ENCODE results near the gene DIDO1. TPM values are rescaled to one million over a fixed set of nuclear protein-coding genes. Genes with fewer than 3 reads are reported as not detected.

The DIDO1 gene
- total RNA-seq, 1 donor from 2014 or later = 58.1 TPM

DNA sequence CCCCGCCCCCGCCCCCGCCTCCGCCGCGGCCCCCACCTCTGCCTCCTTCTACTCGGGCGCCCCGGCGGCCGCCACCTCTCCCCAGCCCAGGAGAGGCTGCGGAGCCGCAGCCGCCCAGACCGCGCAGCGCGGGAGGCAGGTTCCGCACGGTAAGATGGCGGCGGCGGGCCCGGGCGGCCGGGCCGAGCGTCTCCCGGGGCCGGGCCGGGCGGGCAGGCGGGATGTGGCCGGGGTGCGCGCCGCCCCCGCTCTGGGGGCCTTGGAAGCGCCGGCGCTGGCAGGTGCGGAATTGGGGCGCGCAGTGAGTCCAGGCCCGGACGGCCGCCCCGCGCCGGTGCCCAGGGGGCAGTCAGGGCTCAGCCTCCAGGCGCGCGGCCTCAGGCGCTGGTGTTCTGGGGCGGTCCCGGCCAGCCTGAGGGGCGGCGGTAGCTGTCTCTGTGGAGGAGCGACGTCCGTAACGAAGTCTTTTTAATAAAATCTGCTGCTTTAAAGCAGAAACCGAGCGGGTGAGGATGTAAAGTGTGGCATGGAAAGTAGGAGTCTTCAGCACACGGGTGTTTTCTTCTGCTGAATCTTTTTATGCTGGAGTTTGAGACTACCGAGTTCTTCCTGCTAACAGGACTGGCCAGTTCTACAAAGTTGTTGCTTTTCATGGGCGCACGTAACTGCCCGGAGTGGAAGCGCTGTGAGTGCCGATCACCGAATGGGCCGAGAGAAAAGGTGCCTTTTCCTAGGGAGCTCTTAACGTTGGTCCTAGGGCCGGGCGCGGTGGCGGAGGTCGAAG, 12.0 kb upstream of the DIDO1 start, which contains the start of gene GID8:
TSS of gene GID8 (plus strand) at position 43 of the 784 bp plus-strand sequence. CDS start 3,356 bp downstream, outside the sequence.
- peaks cover 19% of the 10 kb centered on the region for H3K4me1 Mint-ChIP-seq (ENCODE audit: unreplicated experiment)
- peak within 1 kb of the TSS; percentile 97 for H3K27ac Mint-ChIP-seq
- H3K27me3 Mint-ChIP-seq = no peaks in the 10 kb centered on the region
- TF ChIP-seq, protein P1, sequence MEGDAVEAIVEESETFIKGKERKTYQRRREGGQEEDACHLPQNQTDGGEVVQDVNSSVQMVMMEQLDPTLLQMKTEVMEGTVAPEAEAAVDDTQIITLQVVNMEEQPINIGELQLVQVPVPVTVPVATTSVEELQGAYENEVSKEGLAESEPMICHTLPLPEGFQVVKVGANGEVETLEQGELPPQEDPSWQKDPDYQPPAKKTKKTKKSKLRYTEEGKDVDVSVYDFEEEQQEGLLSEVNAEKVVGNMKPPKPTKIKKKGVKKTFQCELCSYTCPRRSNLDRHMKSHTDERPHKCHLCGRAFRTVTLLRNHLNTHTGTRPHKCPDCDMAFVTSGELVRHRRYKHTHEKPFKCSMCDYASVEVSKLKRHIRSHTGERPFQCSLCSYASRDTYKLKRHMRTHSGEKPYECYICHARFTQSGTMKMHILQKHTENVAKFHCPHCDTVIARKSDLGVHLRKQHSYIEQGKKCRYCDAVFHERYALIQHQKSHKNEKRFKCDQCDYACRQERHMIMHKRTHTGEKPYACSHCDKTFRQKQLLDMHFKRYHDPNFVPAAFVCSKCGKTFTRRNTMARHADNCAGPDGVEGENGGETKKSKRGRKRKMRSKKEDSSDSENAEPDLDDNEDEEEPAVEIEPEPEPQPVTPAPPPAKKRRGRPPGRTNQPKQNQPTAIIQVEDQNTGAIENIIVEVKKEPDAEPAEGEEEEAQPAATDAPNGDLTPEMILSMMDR (conservative IDR thresholded peaks at IDR 0.05) = no peak
- DNase-seq (ENCODE audit: extremely low spot score, unreplicated experiment) = no peak
- H3K36me3 Mint-ChIP-seq = peaks cover 16% of the 10 kb centered on the region
- peak within 1 kb of the TSS; percentile 97 for H3K4me3 Mint-ChIP-seq
- H3K9me3 Mint-ChIP-seq = no peaks in the 10 kb centered on the region

DNA sequence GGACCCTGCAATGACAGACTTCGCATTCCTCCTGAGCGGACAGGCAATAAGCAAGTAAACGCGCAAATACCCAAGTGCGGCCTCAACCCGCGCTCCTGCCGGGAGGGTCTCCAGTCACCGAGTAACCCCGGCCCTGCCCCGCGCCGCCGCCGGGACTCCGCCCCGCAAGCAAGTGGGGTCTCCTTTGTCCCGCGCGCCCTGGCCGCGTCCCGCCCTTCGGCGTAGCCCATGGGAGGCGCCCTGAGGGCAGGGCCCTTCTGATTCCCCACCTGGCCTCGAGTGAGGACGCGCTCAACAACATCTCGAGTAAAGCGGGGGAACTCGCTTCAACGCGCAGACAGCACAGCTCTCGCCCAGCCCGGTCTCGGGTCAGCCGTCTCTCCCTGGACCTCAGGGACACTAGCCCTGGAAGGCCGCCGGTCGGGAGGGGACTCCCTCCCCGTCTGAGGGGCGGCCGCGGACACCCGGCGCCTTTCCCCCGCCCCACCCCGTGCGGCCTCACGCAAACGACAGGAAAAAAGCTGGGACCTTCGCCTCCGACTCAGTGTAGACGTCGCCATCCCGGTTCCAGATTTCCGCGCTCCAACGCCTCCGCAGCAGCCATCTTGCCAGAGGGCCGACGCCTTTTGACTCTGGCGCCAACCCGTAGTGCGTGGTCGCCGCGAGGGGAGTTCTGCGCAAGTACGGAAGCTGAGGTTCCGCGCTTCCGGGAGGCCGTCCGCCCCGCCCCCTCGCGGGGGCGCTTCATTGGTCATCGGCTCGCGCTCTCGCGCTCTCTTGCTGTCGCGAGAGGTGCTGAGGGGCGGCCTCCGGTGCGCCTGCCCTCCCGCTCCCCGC, 11.2 kb upstream of the DIDO1 start:
- no peaks in the 10 kb centered on the region for H3K9me3 Mint-ChIP-seq
- TF ChIP-seq, protein P1 (conservative IDR thresholded peaks at IDR 0.05) = no peak
- H3K4me3 Mint-ChIP-seq = peak overlapping the region; percentile 97
- peak overlapping the region; percentile 97 for H3K27ac Mint-ChIP-seq
- H3K27me3 Mint-ChIP-seq = no peaks in the 10 kb centered on the region
- peaks cover 16% of the 10 kb centered on the region for H3K36me3 Mint-ChIP-seq
- DNase-seq (ENCODE audit: extremely low spot score, unreplicated experiment) = peak; percentile 98
- peaks cover 19% of the 10 kb centered on the region for H3K4me1 Mint-ChIP-seq (ENCODE audit: unreplicated experiment)

- DNase-seq (ENCODE audit: extremely low spot score, unreplicated experiment) = no peak
- Mint-ChIP-seq H3K4me1 (ENCODE audit: unreplicated experiment) (peaks cover 15% of the 10 kb centered on the region), H3K27me3 (no peaks in the 10 kb centered on the region), H3K27ac (no peak overlapping the region), H3K4me3 (no peak overlapping the region), H3K36me3 (peaks cover 9% of the 10 kb centered on the region), H3K9me3 (no peaks in the 10 kb centered on the region)
- TF ChIP-seq, protein P1 (conservative IDR thresholded peaks at IDR 0.05) = no peak
These were observed 9.8 kb upstream of the DIDO1 start for GRCh38 chr20:62935968-62936585.

DNA sequence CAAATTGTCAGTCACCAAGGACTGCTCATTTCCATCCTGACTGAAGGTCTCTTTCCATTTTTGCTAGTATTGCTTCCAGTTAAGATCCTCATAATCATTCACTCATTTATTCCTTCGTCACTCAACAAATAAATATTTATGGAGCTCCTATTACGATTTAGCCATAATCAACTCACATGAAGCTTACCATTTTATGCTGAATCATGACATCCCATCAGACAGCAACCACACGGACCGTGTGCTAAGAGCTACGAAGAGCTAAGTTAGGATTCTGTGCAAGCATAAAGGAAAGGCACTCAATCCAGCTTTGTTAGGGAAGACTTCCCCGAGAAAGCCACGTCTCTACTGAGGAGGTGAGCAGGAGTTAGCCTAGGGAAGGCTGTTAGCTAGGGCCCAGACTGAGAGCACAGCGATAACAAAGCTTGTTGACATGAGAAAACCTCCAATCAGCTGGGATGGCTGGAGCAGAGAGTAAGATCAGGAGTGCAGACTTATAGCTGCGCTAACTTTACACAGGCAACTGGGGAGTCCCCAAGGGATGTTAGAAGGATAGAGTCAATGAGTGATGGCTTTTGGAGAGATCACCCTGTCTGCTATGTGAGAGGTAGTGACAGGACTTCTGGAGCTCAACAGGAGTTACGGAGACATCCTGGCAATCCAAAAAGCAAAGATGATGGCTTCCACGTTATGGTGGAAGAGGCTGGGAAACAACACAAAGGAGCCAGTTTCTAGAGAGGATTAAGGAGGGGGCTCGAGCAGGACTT, 9.1 kb upstream of the DIDO1 start:
- H3K36me3 Mint-ChIP-seq = peaks cover 9% of the 10 kb centered on the region
- H3K27me3 Mint-ChIP-seq = no peaks in the 10 kb centered on the region
- no peak overlapping the region for H3K4me3 Mint-ChIP-seq
- no peak overlapping the region for H3K27ac Mint-ChIP-seq
- H3K4me1 Mint-ChIP-seq (ENCODE audit: unreplicated experiment) = peaks cover 22% of the 10 kb centered on the region
- TF ChIP-seq, protein P1 (conservative IDR thresholded peaks at IDR 0.05) = no peak
- no peaks in the 10 kb centered on the region for H3K9me3 Mint-ChIP-seq
- DNase-seq (ENCODE audit: extremely low spot score, unreplicated experiment) = no peak

DNA sequence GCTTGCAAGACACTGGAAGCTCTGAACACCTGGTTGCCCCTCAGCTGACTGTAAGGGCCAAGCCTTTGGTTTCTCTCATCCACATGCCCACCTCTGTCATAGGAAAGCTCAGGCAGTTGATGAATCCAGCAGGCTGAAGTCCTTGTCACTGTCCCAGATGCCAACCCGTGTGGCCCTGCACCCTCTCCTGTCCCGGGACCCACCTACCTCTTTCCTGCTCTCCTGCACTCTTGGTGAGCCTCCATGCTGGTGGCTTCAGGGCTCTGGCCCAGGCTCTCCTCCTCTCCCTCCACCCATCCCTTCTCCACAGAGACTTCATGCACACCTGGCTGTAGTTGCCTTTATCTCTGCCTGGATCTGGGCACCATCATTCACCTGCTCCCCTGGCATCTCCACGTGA, 7.7 kb upstream of the DIDO1 start:
- H3K27ac Mint-ChIP-seq = no peak overlapping the region
- DNase-seq (ENCODE audit: extremely low spot score, unreplicated experiment) = no peak
- H3K36me3 Mint-ChIP-seq = peaks cover 3% of the 10 kb centered on the region
- H3K4me1 Mint-ChIP-seq (ENCODE audit: unreplicated experiment) = peaks cover 24% of the 10 kb centered on the region
- H3K27me3 Mint-ChIP-seq = no peaks in the 10 kb centered on the region
- no peak overlapping the region for H3K4me3 Mint-ChIP-seq
- TF ChIP-seq, protein P1 (conservative IDR thresholded peaks at IDR 0.05) = no peak
- no peaks in the 10 kb centered on the region for H3K9me3 Mint-ChIP-seq

Data from type B pancreatic cell (in vitro differentiated cells).